SW 1271 (cell line): ENCODE measurements around the gene CAPN11.
"Not testable (repeated sequence)": the region's sequence is repeated elsewhere in the genome, so short reads cannot be mapped to it uniquely, and the experiment has no call there.

Experiments used
- DNase-seq, 2 experiments: peaks; one replicate each; lab custom pipeline; 2025; lab: John Stamatoyannopoulos, UW

Gene CAPN11

DNA sequence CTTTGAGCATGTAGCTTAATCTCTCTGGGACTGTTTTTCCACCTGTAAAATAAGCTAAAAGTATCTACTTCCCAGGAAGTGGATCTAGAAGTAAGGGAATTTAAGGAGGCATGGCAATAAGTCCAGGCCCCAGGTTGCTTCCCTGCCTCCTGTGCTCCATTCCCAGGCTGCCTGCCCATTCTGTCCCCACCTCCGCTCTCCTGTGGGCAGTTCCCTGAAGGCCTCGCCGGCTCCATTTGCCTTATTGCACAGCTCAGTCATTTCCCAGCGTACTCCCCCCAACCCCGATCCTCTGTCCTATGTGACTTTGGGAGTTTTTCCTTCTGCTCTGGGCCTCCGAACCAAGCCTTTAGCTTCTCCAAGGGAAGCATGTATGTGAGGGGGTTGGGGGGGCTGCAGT lies 69.4 kb downstream of the CAPN11 start:
- no peak for DNase-seq

DNA sequence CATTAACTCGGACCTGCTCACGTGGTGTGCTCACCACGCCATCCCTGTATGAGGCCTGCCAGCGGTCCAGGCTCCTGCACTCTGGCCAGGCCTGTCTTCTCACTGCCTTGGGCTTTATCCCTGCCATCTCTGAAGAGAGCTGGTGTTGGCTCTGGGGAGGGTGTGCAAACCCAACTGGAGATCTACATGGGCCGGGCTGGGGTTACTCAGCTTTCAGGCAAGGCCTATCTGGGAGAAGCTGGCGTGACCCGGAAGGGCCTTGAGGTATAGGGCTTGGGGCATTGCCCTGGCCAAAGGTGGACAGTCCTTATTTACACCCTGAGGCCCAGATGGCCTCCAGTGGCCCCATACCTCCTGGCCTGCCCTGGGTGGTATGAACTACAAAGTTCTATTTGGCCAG lies 69.8 kb downstream of the CAPN11 start:
- DNase-seq, result no peak

DNA sequence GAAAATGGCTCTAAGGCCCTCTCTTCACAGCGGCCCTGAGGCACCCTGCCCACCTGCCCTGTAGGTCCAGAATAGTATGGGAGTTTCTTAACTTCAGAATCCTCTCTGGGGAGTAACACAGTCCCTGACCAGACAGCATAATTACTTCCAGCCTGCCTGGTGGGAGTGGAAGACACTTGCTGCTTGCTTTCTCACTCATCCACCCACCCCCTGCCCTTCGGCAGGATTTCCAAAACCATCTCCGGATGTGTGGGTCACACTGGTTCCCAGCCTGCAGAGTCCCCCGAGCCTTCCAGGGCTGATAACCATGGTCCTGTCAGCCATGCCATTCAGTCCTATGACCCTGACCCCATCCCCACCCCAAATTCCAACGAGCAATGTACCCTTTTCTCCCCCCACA lies 70.2 kb downstream of the CAPN11 start:
- no peak for DNase-seq

DNA sequence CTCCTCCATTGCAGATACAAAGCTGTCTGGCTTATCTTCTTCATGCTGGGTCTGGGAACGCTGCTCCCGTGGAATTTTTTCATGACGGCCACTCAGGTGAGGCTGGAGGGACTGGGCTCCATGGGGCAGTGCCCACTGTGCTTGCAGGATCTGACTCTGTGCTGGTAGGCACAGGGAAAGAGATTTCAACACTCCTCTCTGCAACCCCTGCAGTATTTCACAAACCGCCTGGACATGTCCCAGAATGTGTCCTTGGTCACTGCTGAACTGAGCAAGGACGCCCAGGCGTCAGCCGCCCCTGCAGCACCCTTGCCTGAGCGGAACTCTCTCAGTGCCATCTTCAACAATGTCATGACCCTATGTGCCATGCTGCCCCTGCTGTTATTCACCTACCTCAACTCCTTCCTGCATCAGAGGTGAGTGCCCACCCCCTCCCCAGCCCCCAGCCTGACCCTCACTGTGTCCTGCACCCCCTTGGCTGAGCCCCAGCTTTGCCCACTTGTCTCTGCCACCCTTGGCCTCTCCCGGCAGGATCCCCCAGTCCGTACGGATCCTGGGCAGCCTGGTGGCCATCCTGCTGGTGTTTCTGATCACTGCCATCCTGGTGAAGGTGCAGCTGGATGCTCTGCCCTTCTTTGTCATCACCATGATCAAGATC lies 70.9 kb downstream of the CAPN11 start:
- DNase-seq, result no peak

- no peak for DNase-seq
These were observed 71.5 kb downstream of the CAPN11 start for GRCh38 chr6:44230034-44230675.

DNA sequence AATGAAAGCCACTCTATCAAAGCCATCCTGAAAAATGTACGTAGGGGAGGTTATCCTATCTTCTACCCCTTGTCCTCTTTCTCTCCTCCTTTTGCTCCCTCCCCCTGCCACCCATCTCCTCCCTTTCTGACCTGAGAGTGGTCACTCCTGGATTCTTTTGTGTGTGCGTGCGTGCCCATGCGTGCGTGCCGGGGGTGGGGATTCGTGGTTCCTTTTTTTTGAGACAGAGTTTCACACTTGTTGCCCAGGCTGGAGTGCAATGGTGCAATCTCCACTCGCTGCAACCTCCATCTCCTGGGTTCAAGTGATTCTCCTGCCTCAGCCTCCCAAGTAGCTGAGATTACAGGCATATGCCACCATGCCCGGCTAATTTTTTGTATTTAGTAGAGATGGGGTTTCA lies 72.8 kb downstream of the CAPN11 start:
- DNase-seq, result not testable (repeated sequence)

GRCh38 chr6:44232676-44233566 lies 74.3 kb downstream of the CAPN11 start:
- no peak for DNase-seq

GRCh38 chr6:44233567-44234100 lies 75.0 kb downstream of the CAPN11 start:
- DNase-seq, result no peak
